Breast epithelium (tissue), 3 donors: Measurements from ENCODE around the gene IFT88.

Source experiments
- CTCF ChIP-seq, 3 donors: fragments of 450-650 bp; IDR thresholded peaks; one replicate each; pipeline ENCODE4 v1.5.1; 2016 to 2017; ENCODE audit warnings: antibody characterized with exemption in 3 of 3, mild to moderate bottlenecking in 3 of 3, moderate library complexity in 3 of 3
- POLR2A ChIP-seq: fragments of 450-650 bp; IDR thresholded peaks from one replicate; pipeline ENCODE4 v1.6.1; 2016; ENCODE audit warnings: antibody characterized with exemption, mild to moderate bottlenecking, moderate library complexity
- POLR2AphosphoS5 ChIP-seq, 3 donors: sonication (generic); formaldehyde crosslinking; IDR thresholded peaks; one replicate each; pipeline ENCODE4 v1.6.1; 2017; ENCODE audit warnings: antibody characterized with exemption in 3 of 3

DNA sequence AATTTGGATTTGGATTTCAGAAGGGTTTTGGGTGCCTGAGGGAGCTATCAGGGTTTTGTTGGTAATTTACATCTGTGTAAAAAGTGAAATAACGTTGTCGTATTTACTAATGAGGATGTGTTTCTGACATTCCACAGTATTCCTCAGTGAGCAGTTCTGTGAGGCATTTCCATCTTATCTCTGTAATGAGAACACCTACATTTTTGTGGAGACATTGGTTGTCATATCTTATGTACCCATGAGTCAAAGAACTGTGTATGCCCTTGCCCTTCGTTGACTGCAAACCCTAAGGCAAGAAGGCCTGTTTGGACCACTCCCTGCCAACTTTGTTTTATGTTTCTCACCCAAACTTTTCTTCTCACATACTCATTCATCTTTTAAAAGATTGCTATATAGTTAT lies 122.3 kb downstream of the IFT88 start:
- TF ChIP-seq POLR2A = no peak
- no peak for TF ChIP-seq CTCF (IDR thresholded peaks at IDR 0.05)
- TF ChIP-seq POLR2AphosphoS5 (IDR thresholded peaks at IDR 0.05) = no peak
